NCI-H1436 treated with DMSO at 0.1 percent for 48 hours (cell line): ENCODE measurements around the gene FUBP3.
"Not testable (repeated sequence)": the region's sequence is repeated elsewhere in the genome, so short reads cannot be mapped to it uniquely, and the experiment has no call there.

Experiments
- DNase-seq: peaks from one replicate; lab custom pipeline; 2025; lab: John Stamatoyannopoulos, UW

FUBP3 gene

DNA sequence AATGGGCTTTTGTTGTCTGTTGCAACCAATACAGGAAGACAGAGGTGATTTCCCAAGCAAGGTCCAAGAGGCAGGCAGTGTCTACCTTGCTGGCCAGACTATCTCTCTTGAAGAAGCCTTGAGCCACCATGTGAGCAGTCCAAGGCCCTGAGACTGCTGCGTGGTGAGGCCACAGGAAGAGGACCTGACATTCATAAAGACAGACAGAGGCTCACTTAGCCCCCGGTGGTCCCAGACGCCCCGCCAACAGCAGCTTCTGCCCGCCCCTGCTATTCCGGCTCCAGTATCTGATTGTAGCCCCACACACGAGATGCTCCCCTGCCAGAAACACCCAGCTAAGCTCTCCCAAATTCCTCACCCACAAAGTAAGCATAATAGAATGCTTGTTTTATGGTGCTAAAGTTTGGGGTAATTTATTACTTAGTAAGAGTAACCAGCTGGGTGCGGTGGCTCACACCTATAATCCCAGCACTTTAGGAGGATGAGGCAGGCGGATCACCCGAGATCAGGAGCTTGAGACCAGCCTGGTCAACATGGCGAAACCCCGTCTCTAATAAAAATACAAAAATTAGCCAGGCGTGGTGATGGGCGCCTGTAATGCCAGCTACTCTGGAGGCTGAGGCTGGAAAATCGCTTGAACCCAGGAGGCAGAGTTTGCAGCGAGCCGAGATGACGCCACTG is 22.8 kb upstream of the FUBP3 start:
- DNase-seq, result no peak

DNA sequence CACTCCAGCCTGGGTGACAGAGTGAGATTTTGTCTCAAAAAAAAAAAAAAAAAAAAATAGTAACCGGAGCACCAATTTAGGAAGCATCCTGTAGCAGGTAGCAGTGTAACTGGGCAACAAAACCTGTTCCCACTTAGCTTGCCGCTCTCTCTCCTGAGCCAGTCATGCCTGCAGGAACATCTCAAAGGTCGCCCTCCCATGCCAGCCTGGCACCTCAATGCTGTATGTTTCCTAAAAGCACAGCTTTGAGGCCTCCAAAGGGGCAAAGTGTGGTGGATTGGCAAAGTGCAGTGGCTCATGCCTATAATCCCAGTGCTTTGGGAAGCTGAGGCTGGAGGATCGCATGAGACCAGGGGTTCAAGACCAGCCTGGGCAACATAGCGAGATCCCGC is 22.3 kb upstream of the FUBP3 start:
- DNase-seq, result no peak

DNA sequence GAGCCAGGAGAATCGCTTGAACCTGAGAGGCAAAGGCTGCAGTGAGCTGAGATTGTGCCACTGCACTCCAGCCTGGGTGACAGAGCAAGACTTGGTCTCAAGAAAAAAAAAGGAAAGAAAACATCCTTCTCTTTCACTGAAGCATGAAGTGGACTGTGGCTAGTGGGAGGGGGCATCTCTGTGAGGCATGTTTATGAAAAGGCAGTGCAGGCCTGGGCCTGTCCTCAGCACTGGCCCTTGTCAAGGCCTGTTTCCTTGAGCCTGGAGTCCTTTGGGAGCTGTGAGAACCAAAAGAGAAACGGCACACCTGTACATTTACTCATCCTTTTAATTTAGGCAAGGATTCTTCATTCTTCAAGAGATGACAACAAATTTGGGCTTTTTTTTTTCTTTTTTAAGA is 18.3 kb upstream of the FUBP3 start:
- no peak for DNase-seq

DNA sequence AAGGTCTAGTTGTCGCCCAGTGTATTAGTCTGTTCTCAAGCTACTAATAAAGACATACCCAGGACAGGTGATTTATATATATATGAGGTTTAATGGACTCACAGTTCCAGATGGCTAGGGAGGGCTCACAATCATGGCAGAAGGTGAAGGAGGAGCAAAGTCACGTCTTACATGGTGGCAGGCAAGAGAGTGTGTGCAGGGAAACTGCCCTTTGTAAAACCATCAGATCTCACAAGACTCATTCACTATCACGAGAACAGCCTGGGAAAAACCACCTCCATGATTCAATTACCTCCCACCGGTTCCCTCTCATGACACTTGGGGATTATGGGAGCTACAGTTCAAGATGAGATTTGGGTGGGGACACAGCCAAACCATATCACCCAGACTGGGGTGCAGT is 16.9 kb upstream of the FUBP3 start:
- not testable (repeated sequence) for DNase-seq

DNA sequence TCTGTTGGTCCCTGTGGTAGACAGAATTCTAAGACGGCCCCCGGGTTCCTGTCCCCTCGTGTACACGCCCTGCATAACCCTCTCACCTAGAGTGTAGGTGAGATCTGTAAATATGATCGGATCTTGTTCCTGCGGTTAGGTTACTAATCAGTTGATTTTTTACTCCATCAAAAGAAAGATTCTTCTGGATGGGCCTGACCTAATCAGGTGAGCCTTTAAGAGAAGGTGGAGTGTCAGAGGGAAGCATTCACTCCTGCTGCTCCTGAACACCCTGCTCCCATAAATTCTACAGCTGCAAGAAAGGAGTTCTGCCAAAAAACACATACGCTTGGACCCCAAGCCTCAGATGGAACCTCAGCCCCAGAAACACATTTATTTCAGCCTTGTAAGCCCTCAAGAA is 15.6 kb upstream of the FUBP3 start:
- no peak for DNase-seq

DNA sequence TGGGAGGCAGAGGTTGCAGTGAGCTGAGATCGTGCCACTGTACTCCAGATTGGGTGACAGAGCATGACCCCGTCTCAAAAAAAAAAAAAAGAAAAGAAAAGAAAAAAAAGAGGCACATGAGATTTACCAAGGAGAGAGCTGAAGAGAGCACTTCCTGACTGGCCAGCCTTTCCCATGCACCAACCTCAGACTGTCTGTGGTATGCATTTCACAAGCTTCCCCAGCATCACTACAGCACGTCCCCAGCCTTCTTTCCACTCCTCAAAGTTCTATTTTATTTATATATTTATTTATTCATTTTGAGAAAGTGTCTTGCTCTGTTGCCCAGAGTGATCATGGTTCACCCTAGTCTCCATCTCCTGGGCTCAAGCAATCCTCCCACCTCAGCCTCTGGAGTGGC is 13.6 kb upstream of the FUBP3 start:
- DNase-seq, result no peak

DNA sequence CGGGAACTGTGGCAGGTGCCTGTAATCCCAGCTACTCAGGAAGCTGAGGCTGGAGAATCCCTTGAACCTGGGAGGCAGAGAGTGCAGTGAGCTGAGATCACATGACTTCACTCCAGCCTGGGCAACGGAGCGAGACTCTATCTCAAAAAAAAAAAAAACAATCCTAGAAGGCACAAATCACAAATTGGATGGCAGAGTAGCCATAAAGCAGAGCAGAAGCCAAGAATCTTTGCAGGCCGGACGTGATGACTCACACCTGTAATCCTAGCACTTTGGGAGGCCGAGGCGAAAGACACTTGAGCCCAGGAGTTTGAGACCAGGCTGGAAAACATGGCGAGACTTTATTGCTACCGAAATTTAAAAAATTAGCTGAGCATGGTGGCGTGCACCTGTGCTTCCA is 9.2 kb upstream of the FUBP3 start:
- DNase-seq, result no peak

DNA sequence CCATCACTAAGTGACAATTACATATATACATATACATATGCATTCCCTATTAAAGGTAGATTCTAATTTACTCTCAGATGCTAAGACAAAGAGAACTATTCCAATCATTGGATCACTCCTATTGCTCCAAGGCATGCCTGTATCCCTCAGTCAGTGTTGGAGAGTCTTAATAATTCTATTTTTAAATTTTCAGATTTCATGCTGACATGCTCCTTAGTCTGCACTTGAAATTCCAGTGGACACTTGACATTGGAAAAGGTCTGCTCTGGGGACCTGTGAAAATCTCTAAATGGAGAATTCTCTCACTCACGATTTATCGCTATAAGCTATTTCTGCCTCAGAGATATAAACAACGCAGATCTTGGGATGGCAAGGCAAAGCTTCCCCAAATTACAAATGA is 3.9 kb upstream of the FUBP3 start:
- DNase-seq, result no peak

DNA sequence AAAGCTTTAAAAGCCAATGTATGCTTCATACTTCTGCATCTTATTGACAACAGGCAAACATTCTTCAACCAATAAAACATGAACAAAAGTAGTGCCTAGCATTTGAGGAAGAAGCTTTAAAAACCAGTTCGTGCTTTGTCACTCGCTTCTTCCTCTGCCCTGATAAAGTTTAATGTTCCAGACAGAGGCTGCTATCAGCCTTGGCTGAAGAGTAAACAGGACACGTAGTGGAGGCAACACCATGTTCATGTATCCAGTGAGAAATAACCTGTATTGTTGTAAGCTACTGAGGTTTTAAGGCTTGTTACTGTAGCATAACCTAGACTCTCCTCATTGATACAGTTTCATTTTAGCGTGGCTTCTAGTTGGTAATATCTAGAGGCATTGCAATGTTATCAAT is 3.2 kb upstream of the FUBP3 start:
- no peak for DNase-seq

DNA sequence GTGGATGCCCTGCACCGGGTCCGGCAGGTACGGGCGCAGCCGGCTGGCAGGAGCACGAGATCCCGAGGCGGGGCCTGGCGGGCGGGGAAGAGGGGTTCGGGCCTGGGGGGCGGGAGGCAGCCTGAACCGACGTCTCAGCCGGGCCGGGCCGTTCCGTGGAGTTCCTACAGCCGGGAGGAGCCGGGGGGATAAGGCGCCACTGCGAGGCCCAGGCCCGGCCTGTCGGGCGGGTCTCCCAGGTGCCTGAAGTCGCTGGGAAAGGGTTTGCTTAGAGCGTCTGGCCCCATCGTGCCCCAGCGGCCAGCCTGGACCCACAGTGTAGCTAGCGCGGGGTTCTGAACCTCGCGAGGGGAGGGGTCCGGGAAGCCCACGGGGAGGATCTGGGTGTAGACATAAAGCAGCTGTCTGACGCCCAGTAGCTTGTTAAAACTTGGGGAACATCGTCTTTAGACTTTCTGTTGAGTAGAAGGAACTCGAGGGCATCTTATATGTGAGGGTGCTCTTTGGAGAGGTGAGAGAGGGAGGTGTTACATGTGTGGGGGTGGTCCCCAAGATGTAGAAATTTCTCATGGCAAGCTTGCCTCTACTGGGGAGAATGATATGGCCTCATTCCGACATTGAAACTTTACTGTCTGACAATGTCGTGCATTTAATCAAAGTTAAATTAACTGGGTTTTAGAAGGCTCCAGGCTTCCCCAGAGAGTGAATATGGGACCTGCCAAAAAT is 524 bp downstream of the FUBP3 start:
- no peak for DNase-seq

DNA sequence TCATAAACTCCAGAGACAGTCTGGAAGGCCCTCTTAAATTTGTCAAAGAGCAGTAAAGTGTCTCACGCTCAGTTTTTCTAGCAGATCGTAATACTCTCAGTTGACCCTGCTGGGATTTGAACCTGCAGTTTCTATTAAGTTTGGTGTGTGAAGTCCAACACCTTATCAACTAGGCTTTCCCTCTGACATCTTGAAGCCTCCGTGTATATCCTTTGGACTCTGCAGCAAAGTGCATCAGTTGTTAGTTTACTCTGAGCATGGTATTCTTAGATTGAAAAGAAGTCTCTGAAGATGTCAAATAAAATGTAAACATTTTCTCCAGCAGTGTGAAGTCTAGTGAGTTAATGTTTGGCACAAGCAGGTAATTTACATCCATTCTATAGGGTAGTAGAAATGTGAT is 2.4 kb downstream of the FUBP3 start:
- no peak for DNase-seq

DNA sequence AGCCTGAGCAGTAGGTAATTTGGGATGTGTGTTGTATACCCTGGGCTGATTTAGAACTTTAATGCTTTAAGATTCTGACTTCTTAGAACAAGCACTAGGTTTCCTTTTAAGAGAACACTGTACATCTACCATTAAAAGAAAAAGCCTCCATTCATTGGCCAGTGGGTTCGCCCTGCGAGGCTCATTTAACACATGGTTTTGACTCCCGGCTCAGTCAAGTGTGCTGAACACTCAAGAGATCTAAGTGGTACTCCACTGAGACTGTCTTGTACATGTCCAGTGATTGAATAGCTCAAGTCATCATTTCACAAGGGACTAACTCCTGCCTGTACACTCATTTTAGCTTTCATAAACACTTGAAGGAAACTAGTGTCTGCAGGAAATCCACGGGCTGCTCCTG is 3.9 kb downstream of the FUBP3 start:
- DNase-seq, result no peak

DNA sequence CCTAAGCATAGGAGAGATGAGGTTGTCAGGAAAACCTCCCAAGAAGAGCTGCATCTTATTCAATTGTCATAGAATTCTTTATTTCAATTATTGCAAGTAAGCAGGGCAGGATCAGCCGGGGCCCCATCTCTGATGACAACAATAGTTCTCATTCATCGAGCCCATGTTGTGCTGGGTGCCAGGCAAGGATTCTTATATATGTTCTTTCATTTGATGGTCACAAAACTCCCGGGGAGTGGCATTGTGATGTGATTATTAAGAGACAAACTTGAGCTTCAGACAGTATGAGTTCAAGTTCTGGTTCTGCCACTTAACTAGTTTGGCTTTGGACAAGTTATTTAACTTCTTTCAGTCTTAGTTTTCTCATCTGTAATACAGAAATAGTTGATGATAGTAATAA is 8.5 kb downstream of the FUBP3 start:
- DNase-seq, result no peak

DNA sequence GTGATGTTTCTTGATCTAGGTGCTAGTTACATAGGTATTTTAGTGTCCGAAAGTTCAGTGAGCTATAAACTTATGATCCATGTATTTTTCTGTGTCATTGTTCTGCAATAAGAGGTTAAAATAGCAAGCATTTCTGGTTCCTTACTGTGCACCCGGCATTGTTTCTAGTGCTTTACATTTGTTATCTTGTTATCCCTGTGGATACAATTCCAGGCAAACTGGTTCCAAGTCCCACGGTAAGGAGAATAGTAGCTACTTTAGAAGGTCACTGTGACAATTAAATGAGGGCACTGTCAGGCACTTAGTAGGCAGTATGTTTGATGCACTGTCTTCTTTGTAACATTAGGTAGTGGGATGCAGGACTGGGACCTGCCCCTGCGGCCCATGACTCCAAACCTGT is 9.0 kb downstream of the FUBP3 start:
- no peak for DNase-seq

DNA sequence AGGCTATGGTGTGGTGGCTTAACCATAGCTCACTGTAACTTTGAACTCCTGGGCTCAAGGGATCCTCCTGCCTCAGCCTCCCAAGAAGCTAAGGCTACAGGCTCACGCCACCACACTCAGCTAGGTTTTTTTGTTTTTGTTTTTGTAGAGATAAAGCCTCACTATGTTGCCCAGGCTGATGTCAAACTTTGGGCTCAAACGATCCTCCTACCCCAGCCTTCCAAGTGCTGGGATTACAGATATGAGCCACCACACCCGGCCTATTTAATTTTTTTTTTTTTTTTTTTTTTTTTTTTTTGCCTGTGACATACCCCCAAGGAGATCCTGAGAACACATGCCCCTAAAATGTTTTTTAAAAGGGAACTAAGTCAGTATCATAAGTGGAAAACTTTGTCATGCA is 10.4 kb downstream of the FUBP3 start:
- DNase-seq, result no peak

DNA sequence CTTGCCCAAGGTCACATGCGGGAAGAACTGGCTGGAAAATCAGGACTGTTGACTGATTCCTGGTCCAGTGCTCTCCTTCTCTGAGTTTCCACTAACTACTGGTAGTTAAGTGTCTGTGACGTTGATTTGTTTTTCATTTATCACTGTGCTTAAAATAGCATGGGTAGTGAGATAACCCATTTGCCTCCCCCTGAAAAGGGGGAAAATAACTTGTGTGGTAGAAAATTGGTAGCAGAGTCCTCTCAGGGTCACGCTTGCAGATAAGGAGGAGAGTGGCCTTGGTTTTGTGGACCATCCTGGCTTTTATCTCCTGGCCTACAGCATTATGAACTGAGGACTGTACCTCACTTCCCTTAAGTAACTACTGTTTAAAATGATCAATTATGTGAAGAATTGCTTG is 10.9 kb downstream of the FUBP3 start:
- DNase-seq, result no peak

DNA sequence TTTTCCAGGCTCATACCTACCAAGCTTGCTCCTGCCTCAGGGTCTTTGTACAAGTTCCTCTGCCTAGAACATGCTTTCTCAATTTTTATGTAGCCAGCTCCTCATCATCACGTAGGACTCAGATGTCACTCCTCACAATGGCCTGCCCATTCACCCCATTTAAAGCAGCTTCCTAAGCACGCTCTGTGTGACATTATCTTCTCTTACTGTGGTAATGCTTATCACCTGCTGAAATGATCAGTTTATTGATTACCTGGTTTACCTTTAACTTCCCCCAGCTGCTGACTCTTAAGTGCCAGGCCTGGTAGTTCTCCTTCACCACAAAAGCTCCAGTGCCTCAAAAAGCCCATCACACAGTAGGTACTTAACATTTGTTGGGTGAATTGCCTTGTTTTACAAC is 13.6 kb downstream of the FUBP3 start:
- DNase-seq, result no peak

DNA sequence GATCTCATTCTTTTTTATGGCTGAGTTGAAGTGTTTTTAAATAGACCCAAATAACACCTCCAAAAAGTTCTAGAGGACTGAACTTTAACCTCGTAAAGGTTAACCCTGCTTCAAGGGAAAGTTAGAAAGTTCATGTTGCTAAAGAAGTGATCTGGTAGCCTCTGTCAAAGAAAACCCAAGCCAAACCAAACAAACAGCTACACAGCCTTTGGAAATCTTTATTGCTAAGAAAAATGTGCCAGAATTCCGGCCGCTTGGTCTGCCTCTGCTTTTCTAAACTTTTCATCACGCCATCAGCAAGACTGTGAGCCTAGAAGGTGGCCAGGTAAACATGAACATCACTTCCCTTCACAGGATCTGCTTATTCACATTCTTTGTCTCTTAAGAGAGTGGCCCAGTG is 17.9 kb downstream of the FUBP3 start:
- no peak for DNase-seq

DNA sequence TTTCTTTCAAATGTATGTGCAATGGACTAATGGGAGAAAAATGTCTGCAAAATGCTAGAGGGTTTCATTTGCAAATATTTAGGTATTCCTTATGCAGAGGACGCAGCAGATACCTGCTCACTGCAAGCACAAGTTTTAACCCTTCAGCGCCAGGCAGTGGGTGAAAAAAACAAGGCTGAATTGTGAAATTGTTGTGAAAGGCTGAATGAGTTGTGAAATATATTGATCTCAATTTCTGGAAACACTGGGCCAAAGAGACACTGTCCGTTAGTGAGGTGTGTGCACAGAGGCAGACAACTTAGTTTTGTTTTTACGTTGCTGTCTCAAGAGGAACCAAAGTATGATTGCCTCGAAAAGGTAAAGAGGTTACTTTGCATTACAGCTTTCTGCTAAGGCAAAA is 18.8 kb downstream of the FUBP3 start:
- no peak for DNase-seq

DNA sequence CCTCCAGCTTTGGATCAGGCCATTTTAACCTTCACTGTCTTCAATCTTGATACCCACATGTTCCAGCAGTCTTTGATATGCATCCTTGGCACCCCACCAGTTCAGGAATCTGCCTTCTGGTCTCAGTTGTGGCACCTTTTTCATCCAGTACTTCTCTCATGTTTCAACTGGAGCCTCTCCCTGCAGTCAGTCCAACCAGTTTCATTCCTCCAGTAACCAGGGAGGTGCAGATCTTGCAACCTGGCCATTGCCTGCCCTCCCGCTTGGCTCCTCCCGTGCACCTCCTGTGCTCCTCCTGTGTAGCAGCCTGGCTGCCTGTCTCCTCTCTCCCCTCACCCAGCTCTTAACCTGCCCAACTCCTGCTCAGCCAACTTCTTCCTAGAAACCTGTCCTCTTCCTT is 20.2 kb downstream of the FUBP3 start:
- DNase-seq, result no peak

DNA sequence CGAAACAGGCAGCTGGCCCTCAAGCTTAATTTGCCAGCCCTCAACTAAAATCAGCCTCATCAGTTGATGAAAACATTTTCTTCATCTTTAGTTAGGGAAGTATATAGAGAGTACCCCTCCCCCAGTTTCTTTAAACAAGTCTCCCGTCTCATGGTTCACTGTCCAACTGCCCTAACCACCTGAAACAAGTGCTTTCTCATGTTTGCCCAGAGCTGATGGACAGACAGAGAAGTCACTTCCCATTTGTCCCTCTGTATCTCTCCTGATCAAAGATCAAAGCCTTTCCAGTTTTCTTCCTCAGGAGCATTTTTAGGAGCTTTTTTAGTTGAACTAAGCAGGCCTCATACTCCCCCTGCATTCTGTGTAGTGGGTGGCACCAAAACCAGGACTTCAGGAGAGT is 21.7 kb downstream of the FUBP3 start:
- no peak for DNase-seq

DNA sequence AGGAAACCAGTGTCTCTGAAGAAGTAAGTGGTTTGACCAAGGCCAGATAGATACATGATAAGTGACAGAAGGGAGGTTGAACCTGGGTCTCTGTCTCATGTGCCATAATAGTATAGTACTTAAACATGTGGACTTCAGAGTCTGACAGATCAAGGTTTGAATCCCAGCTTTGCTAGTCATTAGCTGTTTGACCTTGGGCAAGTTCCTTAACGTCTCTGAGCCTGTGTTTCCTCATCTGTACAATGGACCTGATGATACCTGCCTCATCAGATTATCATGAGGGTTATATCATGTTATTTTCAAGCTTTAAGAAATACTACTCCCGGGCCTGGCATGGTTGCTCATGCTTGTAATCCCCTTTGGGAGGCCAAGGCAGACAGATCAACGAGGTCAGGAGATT is 24.9 kb downstream of the FUBP3 start:
- no peak for DNase-seq

DNA sequence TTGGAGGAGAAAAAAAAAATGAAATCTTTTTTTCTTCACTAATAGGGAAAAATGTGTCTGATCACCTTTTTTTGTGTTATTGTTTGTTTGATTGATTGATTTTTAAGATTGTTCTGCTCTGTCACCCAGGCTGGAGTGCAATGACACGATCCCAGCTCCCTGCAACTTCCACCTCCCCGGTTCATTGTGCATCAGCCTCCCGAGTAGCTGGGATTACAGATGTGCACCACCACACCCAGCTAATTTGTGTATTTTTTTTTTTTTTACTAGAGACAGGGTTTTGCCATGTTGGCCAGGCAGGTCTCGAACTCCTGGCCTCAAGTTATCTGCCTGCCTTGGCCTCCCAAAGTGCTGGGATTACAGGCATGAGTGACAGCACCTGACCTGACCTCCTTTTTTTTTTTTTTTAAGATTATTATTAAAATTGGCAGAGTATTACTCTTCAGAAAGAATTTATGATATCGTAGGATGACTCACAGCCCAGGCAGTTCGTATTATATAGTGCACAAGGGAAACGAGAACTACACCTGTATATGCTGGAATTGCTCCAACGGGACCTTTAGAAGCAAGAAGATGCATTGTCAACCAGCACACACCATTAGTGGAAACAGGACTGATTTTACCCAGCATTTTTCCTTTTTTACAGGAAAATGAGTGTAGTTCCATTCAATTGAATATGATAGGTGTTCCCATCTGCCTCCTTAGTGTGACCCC is 27.7 kb downstream of the FUBP3 start:
- no peak for DNase-seq
